WTC11 (cell line): ENCODE measurements around the gene PDE11A.

Source experiments
- JUN ChIP-seq: sonication (generic); formaldehyde crosslinking; IDR thresholded peaks from 2 replicates; pipeline ENCODE4 v1.8.0; 2023; ENCODE audit warnings: mild to moderate bottlenecking, missing genetic modification reagents
- MAX ChIP-seq: sonication (generic); formaldehyde crosslinking; IDR thresholded peaks from 2 replicates; pipeline ENCODE4 v1.8.0; 2022; ENCODE audit warnings: mild to moderate bottlenecking, missing genetic modification reagents
- ZNF281 ChIP-seq: sonication (generic); formaldehyde crosslinking; IDR thresholded peaks from 2 replicates; pipeline ENCODE4 v1.8.0; 2023; ENCODE audit warnings: mild to moderate bottlenecking, missing genetic modification reagents
- TF ChIP-seq, protein P1 (sequence below): fragments of 200-600 bp; IDR thresholded peaks from 2 replicates; pipeline ENCODE4 v1.8.0; 2022; ENCODE audit warnings: antibody characterized with exemption

DNA sequence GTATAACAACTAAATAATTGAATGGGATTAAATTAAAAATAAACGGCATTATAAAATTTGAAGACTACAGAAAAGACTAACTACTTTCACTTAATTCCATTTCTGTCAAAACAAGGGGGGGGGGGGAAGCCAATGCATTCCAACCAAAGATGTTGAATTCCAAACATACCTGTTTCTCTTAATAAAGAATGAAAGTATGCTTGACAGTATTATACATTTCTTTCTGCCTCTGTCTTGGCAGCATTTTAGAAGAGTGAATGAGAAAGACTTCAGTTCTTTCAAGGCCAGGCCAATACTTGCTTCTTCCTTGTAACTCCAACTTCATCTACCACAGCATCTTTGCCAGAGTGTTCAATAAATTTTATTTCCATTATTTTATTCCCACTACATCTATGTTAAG is 65.9 kb downstream of the PDE11A start:
- TF ChIP-seq, protein P1, sequence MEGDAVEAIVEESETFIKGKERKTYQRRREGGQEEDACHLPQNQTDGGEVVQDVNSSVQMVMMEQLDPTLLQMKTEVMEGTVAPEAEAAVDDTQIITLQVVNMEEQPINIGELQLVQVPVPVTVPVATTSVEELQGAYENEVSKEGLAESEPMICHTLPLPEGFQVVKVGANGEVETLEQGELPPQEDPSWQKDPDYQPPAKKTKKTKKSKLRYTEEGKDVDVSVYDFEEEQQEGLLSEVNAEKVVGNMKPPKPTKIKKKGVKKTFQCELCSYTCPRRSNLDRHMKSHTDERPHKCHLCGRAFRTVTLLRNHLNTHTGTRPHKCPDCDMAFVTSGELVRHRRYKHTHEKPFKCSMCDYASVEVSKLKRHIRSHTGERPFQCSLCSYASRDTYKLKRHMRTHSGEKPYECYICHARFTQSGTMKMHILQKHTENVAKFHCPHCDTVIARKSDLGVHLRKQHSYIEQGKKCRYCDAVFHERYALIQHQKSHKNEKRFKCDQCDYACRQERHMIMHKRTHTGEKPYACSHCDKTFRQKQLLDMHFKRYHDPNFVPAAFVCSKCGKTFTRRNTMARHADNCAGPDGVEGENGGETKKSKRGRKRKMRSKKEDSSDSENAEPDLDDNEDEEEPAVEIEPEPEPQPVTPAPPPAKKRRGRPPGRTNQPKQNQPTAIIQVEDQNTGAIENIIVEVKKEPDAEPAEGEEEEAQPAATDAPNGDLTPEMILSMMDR, result no peak
- TF ChIP-seq ZNF281 (CRISPR knock-in tag) (no peak), MAX (CRISPR knock-in tag) (no peak), JUN (CRISPR knock-in tag) (no peak)
